Fibroblast of mammary gland (primary cell): ENCODE data around the gene FBLN1.

Experiments
- DNase-seq: peaks from one replicate; pipeline ENCODE4 v3.0.0-alpha.2; 2010; ENCODE audit warnings: low read depth
- H3K4me3 ChIP-seq: 2 replicates; pipeline ENCODE4 v1.5.1; 2011; ENCODE audit warnings: low read depth, mild to moderate bottlenecking, low read length, moderate library complexity; ENCODE audit not compliant: control insufficient read depth
- CTCF ChIP-seq: conservative IDR thresholded peaks from 2 replicates; pipeline ENCODE4 v1.5.1; 2011; ENCODE audit warnings: low read depth, low read length, inconsistent platforms; ENCODE audit not compliant: control insufficient read depth, insufficient read depth

Gene FBLN1

GRCh38 chr22:45627489-45628233, 125.0 kb downstream of the FBLN1 start:
- DNase-seq, result no peak
- TF ChIP-seq CTCF, result no peak

GRCh38 chr22:45628515-45628914, 125.8 kb downstream of the FBLN1 start:
- no peak overlapping the region for H3K4me3 ChIP-seq
- TF ChIP-seq CTCF, result no peak
- DNase-seq, result no peak

More at GRCh38 chr22:45627489-45628233, 125.0 kb downstream of the FBLN1 start:
- no peak overlapping the region for H3K4me3 ChIP-seq

- no peak for DNase-seq
- no peak overlapping the region for H3K4me3 ChIP-seq
- TF ChIP-seq CTCF, result no peak
These were observed 126.9 kb downstream of the FBLN1 start for GRCh38 chr22:45629469-45630089.

GRCh38 chr22:45630436-45630835, 127.8 kb downstream of the FBLN1 start:
- no peak for TF ChIP-seq CTCF
- DNase-seq, result no peak
- no peak overlapping the region for H3K4me3 ChIP-seq

- TF ChIP-seq CTCF, result no peak
- no peak for DNase-seq
- H3K4me3 ChIP-seq, result no peak overlapping the region
These were observed 128.6 kb downstream of the FBLN1 start for GRCh38 chr22:45631140-45631840.

- no peak overlapping the region for H3K4me3 ChIP-seq
- no peak for TF ChIP-seq CTCF
- no peak for DNase-seq
These were observed 129.2 kb downstream of the FBLN1 start for GRCh38 chr22:45631841-45632238.
